HepG2 (cell line): ENCODE measurements around the gene ENDOG. TPM values are rescaled to one million over a fixed set of nuclear protein-coding genes. Genes with fewer than 3 reads are reported as not detected.

Source experiments
- CC2D1A ChIP-seq: sonication (generic); formaldehyde crosslinking; IDR thresholded peaks from 2 replicates; pipeline ENCODE4 v1.8.1; 2023; ENCODE audit warnings: mild to moderate bottlenecking, missing genetic modification reagents
- FOXK2 ChIP-seq: fragments of 450-650 bp; IDR thresholded peaks from 2 replicates; pipeline ENCODE4 v1.6.1; 2016
- KMT2B ChIP-seq: IDR thresholded peaks from 2 replicates; pipeline ENCODE4 v1.6.1; 2016; ENCODE audit warnings: missing genetic modification reagents, missing compliant biosample characterization
- NR2F1 ChIP-seq, 2 experiments: fragments of 450-650 bp in 1 of 2; formaldehyde crosslinking in 1 of 2; IDR thresholded peaks; 2 replicates each; pipeline versions ENCODE4 v1.5.0 to v1.6.1; 2016 to 2020; ENCODE audit warnings: mild to moderate bottlenecking in 1 of 2, missing compliant biosample characterization in 1 of 2, missing genetic modification reagents in 1 of 2, moderate library complexity in 1 of 2
- RFX5 ChIP-seq: IDR thresholded peaks from 2 replicates; pipeline ENCODE4 v1.6.1; 2011; ENCODE audit warnings: low read depth, low read length, improper control_type of control experiment
- STAG1 ChIP-seq: sonication (generic); formaldehyde crosslinking; IDR thresholded peaks from 2 replicates; pipeline ENCODE4 v1.4.0; 2020; ENCODE audit warnings: missing genetic modification reagents
- ZBTB8A ChIP-seq: sonication (generic); formaldehyde crosslinking; IDR thresholded peaks from 2 replicates; pipeline ENCODE4 v1.4.0; 2020; ENCODE audit warnings: mild to moderate bottlenecking, low read depth, missing genetic modification reagents, borderline replicate concordance
- ZFY ChIP-seq: sonication (generic); formaldehyde crosslinking; IDR thresholded peaks from 2 replicates; pipeline ENCODE4 v1.4.0; 2020; ENCODE audit warnings: missing genetic modification reagents
- ZNF83 ChIP-seq: sonication (generic); formaldehyde crosslinking; IDR thresholded peaks from 2 replicates; pipeline ENCODE4 v1.4.0; 2020; ENCODE audit warnings: missing genetic modification reagents, mild to moderate bottlenecking, borderline replicate concordance
- polyA plus RNA-seq, 8 experiments: library from polyadenylated mRNA; depleted of rRNA in 3 of 8; stranded (reverse) in 7 of 8; unstranded in 1 of 8; fragments of >200 nt; fragmentation: Illumina TruSeq in 4 of 8; extraction: Trizol in 4 of 8; gene quantifications; 2 replicates each; pipeline versions ENCODE4 v1.2.1 to v1.2.3, GENCODE V29; 2011 to 2016; ENCODE audit warnings: low read depth in 4 of 8, missing spikeins in 1 of 8, mixed read lengths in 1 of 8; ENCODE audit not compliant: insufficient read depth in 1 of 8
- total RNA-seq, 5 experiments: library from RNA; depleted of rRNA; stranded (reverse); fragments of >200 nt; fragmentation: Illumina TruSeq; extraction: Trizol; gene quantifications; 2 replicates each; pipeline ENCODE4 v1.2.3, GENCODE V29; 2016; ENCODE audit warnings: low read depth in 1 of 5
- TF ChIP-seq, protein P1 (sequence below): sonication (generic); formaldehyde crosslinking; IDR thresholded peaks from 2 replicates; pipeline ENCODE4 v1.4.0; 2020; ENCODE audit warnings: mild to moderate bottlenecking, missing genetic modification reagents
- TF ChIP-seq, protein P2 (sequence below): sonication (generic); formaldehyde crosslinking; conservative IDR thresholded peaks from 2 replicates; pipeline ENCODE4 v1.4.0; 2020; ENCODE audit warnings: missing genetic modification reagents
- TF ChIP-seq, protein P3 (sequence below): sonication (generic); formaldehyde crosslinking; IDR thresholded peaks from 2 replicates; pipeline ENCODE4 v1.4.0; 2020; ENCODE audit warnings: missing genetic modification reagents
- TF ChIP-seq, protein P4 (sequence below): sonication (generic); formaldehyde crosslinking; IDR thresholded peaks from 2 replicates; pipeline ENCODE4 v1.4.0; 2020; ENCODE audit warnings: mild to moderate bottlenecking, missing genetic modification reagents
- TF ChIP-seq, protein P5 (sequence below): sonication (generic); formaldehyde crosslinking; conservative IDR thresholded peaks from 2 replicates; pipeline ENCODE4 v1.4.0; 2020; ENCODE audit warnings: missing genetic modification reagents

Gene ENDOG
- total and polyA plus RNA-seq, 2 of the 13 experiments (the other 11 are each of a cell fraction or from before 2014, with no cell fraction given), result 26.3 to 28.8 TPM

DNA sequence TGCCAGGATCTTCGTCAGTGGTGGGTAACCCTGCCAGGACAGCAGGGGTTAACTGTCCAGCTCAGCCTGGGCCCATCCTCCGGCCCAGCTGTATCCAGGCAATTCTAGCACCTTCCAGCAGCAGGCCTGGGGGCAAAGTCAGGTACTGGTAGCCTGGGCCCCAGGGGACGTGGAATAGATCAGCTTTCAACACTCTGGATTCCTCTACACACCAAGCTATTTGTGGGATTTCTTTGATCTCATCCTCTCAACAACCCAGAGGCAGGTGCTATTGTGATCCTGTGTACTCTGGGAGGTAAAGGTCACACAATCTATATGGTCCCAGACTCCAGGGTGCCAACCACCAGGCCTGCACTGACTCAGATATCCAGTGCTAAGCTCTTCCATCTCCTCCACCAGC lies 20.0 kb downstream of the ENDOG start (continued):
- TF ChIP-seq, protein P1, sequence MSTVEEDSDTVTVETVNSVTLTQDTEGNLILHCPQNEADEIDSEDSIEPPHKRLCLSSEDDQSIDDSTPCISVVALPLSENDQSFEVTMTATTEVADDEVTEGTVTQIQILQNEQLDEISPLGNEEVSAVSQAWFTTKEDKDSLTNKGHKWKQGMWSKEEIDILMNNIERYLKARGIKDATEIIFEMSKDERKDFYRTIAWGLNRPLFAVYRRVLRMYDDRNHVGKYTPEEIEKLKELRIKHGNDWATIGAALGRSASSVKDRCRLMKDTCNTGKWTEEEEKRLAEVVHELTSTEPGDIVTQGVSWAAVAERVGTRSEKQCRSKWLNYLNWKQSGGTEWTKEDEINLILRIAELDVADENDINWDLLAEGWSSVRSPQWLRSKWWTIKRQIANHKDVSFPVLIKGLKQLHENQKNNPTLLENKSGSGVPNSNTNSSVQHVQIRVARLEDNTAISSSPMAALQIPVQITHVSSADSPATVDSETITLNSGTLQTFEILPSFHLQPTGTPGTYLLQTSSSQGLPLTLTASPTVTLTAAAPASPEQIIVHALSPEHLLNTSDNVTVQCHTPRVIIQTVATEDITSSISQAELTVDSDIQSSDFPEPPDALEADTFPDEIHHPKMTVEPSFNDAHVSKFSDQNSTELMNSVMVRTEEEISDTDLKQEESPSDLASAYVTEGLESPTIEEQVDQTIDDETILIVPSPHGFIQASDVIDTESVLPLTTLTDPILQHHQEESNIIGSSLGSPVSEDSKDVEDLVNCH, result no peak
- TF ChIP-seq, protein P2, sequence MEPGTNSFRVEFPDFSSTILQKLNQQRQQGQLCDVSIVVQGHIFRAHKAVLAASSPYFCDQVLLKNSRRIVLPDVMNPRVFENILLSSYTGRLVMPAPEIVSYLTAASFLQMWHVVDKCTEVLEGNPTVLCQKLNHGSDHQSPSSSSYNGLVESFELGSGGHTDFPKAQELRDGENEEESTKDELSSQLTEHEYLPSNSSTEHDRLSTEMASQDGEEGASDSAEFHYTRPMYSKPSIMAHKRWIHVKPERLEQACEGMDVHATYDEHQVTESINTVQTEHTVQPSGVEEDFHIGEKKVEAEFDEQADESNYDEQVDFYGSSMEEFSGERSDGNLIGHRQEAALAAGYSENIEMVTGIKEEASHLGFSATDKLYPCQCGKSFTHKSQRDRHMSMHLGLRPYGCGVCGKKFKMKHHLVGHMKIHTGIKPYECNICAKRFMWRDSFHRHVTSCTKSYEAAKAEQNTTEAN (CRISPR knock-in tag), result 0 out of 2 replicates have a peak, but pooled peaks have one; percentile 20
- TF ChIP-seq, protein P3, sequence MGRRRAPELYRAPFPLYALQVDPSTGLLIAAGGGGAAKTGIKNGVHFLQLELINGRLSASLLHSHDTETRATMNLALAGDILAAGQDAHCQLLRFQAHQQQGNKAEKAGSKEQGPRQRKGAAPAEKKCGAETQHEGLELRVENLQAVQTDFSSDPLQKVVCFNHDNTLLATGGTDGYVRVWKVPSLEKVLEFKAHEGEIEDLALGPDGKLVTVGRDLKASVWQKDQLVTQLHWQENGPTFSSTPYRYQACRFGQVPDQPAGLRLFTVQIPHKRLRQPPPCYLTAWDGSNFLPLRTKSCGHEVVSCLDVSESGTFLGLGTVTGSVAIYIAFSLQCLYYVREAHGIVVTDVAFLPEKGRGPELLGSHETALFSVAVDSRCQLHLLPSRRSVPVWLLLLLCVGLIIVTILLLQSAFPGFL (CRISPR knock-in tag), result no peak
- TF ChIP-seq, protein P4, sequence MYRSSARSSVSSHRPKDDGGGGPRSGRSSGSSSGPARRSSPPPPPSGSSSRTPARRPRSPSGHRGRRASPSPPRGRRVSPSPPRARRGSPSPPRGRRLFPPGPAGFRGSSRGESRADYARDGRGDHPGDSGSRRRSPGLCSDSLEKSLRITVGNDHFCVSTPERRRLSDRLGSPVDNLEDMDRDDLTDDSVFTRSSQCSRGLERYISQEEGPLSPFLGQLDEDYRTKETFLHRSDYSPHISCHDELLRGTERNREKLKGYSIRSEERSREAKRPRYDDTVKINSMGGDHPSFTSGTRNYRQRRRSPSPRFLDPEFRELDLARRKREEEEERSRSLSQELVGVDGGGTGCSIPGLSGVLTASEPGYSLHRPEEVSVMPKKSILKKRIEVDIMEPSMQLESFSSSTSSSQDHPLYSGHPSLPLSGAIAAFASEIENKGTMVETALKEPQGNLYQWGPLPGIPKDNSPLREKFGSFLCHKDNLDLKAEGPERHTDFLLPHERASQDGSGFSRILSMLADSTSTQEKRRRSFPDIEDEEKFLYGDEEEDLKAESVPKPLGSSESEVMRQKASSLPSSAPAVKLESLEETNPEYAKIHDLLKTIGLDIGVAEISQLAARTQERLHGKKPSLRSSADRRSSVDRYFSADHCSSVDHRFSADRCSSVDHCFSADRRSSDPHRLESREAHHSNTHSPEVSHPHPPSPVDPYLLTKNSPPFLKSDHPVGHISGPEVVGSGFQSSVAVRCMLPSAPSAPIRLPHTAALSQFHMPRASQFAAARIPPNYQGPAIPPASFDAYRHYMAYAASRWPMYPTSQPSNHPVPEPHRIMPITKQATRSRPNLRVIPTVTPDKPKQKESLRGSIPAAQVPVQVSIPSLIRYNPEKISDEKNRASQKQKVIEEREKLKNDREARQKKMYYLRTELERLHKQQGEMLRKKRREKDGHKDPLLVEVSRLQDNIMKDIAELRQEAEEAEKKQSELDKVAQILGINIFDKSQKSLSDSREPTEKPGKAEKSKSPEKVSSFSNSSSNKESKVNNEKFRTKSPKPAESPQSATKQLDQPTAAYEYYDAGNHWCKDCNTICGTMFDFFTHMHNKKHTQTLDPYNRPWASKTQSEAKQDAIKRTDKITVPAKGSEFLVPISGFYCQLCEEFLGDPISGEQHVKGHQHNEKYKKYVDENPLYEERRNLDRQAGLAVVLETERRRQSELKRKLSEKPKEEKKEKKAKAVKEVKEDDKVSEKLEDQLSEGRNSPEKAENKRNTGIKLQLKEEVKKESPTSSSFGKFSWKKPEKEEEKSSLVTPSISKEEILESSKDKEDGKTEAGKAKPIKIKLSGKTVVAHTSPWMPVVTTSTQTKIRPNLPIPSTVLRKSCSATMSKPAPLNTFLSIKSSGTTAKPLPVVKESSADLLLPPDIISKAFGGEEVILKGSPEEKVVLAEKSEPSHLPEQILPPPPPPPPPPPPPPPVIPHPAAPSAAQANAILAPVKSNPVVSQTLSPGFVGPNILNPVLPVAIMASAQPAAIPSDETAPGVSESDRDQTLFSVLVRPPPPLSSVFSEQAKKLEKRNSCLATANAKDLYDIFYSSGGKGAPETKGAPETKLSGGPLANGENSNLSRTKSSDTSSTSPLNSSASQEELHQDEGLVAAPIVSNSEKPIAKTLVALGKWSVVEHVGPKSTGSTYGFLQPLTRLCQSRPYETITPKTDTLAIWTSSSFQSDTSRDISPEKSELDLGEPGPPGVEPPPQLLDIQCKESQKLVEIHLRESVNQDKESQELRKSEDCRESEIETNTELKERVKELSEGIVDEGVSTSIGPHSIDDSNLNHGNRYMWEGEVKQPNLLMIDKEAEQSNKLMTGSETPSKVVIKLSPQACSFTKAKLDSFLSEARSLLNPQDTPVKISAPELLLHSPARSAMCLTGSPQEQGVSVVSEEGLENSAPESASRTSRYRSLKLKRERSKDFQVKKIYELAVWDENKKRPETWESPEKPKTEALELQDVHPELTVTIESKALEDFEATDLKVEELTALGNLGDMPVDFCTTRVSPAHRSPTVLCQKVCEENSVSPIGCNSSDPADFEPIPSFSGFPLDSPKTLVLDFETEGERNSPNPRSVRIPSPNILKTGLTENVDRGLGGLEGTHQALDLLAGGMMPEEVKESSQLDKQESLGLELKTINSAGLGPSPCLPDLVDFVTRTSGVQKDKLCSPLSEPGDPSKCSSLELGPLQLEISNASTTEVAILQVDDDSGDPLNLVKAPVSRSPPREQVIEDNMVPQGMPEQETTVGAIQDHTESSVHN (CRISPR knock-in tag), result no peak
- TF ChIP-seq FOXK2 (0 out of 2 replicates have a peak, but pooled peaks have one; percentile 30), ZBTB8A (CRISPR knock-in tag) (no peak), ZNF83 (CRISPR knock-in tag) (no peak), RFX5 (0 out of 2 replicates have a peak, but pooled peaks have one; percentile 26), CC2D1A (no peak), ZFY (CRISPR knock-in tag) (peak; percentile 68; the same call in 1 of the 2 replicates), KMT2B (CRISPR knock-in tag) (no peak), NR2F1 (CRISPR knock-in tag; IDR thresholded peaks at IDR 0.05) (peak; percentile 52 to 77; a peak in 3 of 4 replicates), STAG1 (no peak; the same call in 1 of the 2 replicates)
- TF ChIP-seq, protein P5, sequence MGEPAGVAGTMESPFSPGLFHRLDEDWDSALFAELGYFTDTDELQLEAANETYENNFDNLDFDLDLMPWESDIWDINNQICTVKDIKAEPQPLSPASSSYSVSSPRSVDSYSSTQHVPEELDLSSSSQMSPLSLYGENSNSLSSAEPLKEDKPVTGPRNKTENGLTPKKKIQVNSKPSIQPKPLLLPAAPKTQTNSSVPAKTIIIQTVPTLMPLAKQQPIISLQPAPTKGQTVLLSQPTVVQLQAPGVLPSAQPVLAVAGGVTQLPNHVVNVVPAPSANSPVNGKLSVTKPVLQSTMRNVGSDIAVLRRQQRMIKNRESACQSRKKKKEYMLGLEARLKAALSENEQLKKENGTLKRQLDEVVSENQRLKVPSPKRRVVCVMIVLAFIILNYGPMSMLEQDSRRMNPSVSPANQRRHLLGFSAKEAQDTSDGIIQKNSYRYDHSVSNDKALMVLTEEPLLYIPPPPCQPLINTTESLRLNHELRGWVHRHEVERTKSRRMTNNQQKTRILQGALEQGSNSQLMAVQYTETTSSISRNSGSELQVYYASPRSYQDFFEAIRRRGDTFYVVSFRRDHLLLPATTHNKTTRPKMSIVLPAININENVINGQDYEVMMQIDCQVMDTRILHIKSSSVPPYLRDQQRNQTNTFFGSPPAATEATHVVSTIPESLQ, result no peak
